Astrocyte of the cerebellum (primary cell): ENCODE measurements around the gene DNAH5.
A peak's percentile ranks its signal among the peaks of the same experiment; 100 is the strongest.

Experiments
- DNase-seq: peaks from one replicate; pipeline ENCODE4 v3.0.0-alpha.2; 2011; ENCODE audit warnings: low read depth
- H3K4me3 ChIP-seq: 2 replicates; pipeline ENCODE4 v1.5.1; 2011; ENCODE audit warnings: mild to moderate bottlenecking, low read depth, low read length, moderate library complexity
- in situ Hi-C: cut with HindIII; loops from 2 replicates; pipeline ENCODE4 v1.10.0; 2017; ENCODE audit warnings: low sequenced_read_pairs
- TF ChIP-seq, protein P1 (sequence below): IDR thresholded peaks from 2 replicates; pipeline ENCODE4 v1.5.1; 2012; ENCODE audit warnings: low read length, low read depth, moderate library complexity, mild to moderate bottlenecking; ENCODE audit errors: missing control alignments

DNAH5 gene

DNA sequence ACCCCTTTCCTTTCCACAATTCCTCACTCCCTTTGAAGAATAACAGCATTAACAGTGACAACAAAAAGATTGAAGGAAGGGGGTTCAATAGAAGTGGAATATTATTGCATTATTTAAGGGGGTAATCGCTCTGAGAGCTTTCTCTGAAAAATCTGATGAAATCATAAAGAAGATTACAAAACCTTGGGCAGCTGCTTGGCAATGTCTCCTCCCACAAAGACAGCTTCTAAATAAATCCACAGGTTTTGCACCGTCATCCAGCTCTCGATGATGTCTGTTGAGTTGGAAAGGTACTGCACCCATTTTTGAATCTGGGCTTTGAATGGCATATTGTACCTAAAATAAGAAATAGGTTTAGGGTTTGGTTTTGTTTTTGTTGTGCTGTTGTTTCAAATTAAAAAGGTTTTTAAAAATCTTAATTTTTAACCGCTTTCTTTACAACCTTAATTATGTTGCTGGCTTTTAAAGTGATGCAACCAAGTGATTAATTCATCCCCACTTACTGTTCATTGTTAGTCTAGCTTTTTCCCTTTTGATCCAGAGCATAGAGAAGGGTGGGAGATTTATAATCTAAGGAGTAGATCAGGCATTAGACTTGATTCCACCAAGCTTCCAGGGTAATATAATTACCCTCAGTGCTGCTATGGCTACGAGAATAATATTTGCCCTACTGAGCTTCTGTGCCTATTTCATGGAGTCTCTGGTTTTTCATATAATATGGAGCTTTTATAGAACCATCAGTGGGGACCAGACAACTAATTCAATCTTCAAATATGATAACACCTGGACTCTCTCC, 85.0 kb downstream of the DNAH5 start:
- H3K4me3 ChIP-seq = no peak overlapping the region
- in situ Hi-C loops = no loop called here
- TF ChIP-seq, protein P1, sequence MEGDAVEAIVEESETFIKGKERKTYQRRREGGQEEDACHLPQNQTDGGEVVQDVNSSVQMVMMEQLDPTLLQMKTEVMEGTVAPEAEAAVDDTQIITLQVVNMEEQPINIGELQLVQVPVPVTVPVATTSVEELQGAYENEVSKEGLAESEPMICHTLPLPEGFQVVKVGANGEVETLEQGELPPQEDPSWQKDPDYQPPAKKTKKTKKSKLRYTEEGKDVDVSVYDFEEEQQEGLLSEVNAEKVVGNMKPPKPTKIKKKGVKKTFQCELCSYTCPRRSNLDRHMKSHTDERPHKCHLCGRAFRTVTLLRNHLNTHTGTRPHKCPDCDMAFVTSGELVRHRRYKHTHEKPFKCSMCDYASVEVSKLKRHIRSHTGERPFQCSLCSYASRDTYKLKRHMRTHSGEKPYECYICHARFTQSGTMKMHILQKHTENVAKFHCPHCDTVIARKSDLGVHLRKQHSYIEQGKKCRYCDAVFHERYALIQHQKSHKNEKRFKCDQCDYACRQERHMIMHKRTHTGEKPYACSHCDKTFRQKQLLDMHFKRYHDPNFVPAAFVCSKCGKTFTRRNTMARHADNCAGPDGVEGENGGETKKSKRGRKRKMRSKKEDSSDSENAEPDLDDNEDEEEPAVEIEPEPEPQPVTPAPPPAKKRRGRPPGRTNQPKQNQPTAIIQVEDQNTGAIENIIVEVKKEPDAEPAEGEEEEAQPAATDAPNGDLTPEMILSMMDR = no peak
- no peak for DNase-seq

DNA sequence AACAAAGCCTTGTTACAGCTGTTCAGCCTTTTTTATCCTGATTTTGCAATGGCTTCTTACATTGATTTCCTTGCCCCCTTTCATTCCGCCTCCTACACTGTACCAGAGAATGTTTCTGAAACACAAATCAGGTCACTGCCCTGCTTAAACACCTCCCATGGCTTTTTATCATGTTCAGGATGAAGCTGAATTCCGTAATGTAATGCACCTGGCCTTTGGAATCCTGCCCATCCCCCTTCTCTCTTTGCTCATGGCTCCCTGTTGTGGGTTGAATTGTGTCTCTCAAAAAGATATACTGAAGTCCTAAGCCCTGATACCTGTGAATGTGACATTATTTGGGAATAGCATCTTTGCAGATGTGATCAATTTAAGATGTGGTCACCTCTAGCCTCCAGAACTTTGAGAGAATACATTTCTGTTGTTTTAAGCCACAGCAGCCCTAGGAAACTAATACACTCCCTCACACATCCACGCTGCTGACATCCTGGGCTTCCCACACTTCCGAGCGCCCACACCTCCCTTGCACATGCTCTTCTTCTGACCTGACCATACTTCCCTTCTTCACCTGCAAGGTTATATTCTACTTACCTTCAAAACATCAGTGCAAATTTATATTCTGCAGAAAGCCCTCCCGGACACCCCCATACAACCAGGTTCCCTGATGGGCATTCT, 101.2 kb downstream of the DNAH5 start:
- in situ Hi-C loops = no loop called here
- no peak for DNase-seq
- TF ChIP-seq, protein P1 = no peak
- H3K4me3 ChIP-seq = no peak overlapping the region

DNA sequence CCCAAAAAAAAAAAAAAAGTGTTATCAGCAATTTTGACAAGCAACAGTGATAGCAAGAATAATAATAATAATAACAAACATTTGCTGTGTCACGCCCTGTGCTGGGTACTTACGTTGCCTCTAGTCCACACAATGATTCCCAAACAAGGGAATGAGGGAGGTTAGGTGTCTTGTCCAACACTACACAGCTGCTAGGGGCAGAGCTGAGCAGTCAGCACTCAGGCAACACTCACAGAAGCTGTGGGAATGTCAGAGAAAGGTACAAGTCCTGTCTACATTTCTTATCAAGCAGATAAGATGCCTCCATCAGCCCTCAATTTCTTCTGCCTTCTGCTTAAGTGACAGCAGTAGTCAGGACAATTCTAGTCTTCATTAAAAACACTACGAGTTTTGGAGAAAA, 111.0 kb downstream of the DNAH5 start:
- in situ Hi-C loops = no loop called here
- H3K4me3 ChIP-seq = no peak overlapping the region
- TF ChIP-seq, protein P1 = no peak
- no peak for DNase-seq

DNA sequence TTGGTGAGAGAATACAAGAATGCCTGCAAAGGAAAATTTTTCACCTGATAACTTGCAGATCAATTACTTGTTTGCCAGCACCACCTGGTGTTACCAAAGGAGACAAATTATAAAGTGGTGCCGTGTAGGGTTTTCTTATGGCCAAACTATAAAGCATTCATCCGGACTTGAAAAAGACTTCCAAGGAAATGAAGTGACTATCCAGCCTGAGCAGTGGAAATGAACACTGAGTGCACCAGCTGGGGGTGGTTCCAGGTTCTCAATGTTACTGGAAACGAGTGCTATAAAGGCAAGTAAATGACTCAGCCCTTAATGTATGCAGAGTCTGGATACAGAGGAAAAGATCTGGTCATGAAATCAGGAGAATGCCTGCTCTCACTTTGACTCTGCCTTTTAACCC, 113.1 kb downstream of the DNAH5 start:
- in situ Hi-C loops = no loop called here
- TF ChIP-seq, protein P1 = peak; percentile 7
- peak; percentile 3 for DNase-seq

DNA sequence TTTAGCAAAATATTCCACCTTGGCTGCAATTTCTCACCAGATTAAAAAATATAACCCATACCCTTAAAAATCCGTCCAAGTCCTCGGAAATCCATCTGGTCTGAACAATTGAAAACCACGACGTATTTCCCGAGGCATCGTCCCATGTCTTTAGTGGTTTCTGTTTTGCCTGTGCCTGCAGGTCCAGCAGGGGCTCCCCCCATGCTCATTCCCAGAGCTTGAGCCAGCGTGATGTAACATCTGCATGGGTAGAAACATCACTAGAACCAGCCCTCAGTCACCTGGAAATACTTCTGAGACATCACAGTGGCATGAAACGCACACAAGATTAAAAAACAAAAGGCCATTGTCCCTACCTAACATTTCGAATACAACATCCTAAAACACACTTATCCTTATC, 114.0 kb downstream of the DNAH5 start:
- in situ Hi-C loops = no loop called here
- no peak overlapping the region for H3K4me3 ChIP-seq
- peak; percentile 5 for DNase-seq
- TF ChIP-seq, protein P1 = no peak

More for the DNA sequence above, 113.1 kb downstream of the DNAH5 start:
- H3K4me3 ChIP-seq = no peak overlapping the region

DNA sequence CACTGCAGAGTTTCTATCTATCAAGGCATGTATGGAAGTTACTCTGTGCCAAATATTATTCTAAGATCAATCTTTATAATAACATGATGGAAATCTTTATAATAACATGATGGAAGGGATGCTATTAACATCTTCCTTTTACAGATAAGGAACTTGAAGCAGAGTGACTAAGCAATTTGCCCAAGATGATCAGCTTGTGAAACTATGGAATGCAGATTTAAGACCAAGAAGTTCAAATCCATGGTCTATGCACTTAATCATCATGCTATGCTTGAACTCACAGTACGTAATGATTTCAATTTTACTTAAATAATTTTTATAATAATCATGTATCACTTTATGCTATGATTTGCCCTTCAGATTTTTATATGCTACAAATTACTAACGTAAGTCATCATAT, 123.1 kb downstream of the DNAH5 start:
- in situ Hi-C loops = no loop called here
- TF ChIP-seq, protein P1 = no peak
- no peak for DNase-seq
- H3K4me3 ChIP-seq = no peak overlapping the region
